ENCODE measurements around the gene FAAP20.

GRCh38 chr1:2157856-2158255 is 36.7 kb downstream of the FAAP20 start:
- TF ChIP-seq CTCF (IDR thresholded peaks at IDR 0.05) (no peak), POLR2A (IDR thresholded peaks at IDR 0.05) (no peak)

All from Peyer's patch (tissue), 4 donors.